NCI-H2171 treated with DMSO at 0.1 percent for 48 hours (cell line): ENCODE results near the gene DACH1.
"Not testable (repeated sequence)": the region's sequence is repeated elsewhere in the genome, so short reads cannot be mapped to it uniquely, and the experiment has no call there.

Experiments used
- DNase-seq: peaks from one replicate; lab custom pipeline; 2025; lab: John Stamatoyannopoulos, UW

DACH1 gene

GRCh38 chr13:71867131-71867814, at the start of gene DACH1:
Gene DACH1 (minus strand): TSS chr13:71867204.
- DNase-seq = peak; percentile 99

GRCh38 chr13:71913717-71914116, 46.7 kb upstream of the DACH1 start:
- DNase-seq = no peak

- no peak for DNase-seq
These were observed 45.5 kb upstream of the DACH1 start for GRCh38 chr13:71912524-71912923.

GRCh38 chr13:71906448-71906847, 39.4 kb upstream of the DACH1 start:
- no peak for DNase-seq

GRCh38 chr13:71902676-71903075, 35.7 kb upstream of the DACH1 start:
- DNase-seq = no peak

- DNase-seq = not testable (repeated sequence)
These were observed 26.5 kb upstream of the DACH1 start for GRCh38 chr13:71893506-71893905.

- no peak for DNase-seq
These were observed 19.9 kb upstream of the DACH1 start for GRCh38 chr13:71886880-71887279.

- DNase-seq = no peak
These were observed 15.1 kb upstream of the DACH1 start for GRCh38 chr13:71882120-71882519.

- peak; percentile 46 for DNase-seq
These were observed 13.9 kb upstream of the DACH1 start for GRCh38 chr13:71880753-71881541.

- no peak for DNase-seq
These were observed 12.9 kb upstream of the DACH1 start for GRCh38 chr13:71879808-71880344.

GRCh38 chr13:71879129-71879535, 12.1 kb upstream of the DACH1 start:
- peak; percentile 94 for DNase-seq

- no peak for DNase-seq
These were observed 10.3 kb upstream of the DACH1 start for GRCh38 chr13:71877256-71877653.

GRCh38 chr13:71876648-71877255, 9.7 kb upstream of the DACH1 start:
- DNase-seq = peak; percentile 40

GRCh38 chr13:71875823-71876222, 8.8 kb upstream of the DACH1 start:
- DNase-seq = no peak

- no peak for DNase-seq
These were observed 7.5 kb upstream of the DACH1 start for GRCh38 chr13:71874458-71874857.

GRCh38 chr13:71873418-71874247, 6.6 kb upstream of the DACH1 start:
- no peak for DNase-seq

GRCh38 chr13:71871844-71872243, 4.8 kb upstream of the DACH1 start:
- DNase-seq = no peak

- peak; percentile 52 for DNase-seq
These were observed 4.3 kb upstream of the DACH1 start for GRCh38 chr13:71871176-71871754.

GRCh38 chr13:71870100-71870499, 3.1 kb upstream of the DACH1 start:
- DNase-seq = peak; percentile 40

GRCh38 chr13:71869274-71869673, 2.3 kb upstream of the DACH1 start:
- no peak for DNase-seq

GRCh38 chr13:71866335-71867130, 471 bp downstream of the DACH1 start:
- no peak for DNase-seq
